Lung (tissue), 12 donors: ENCODE data around the gene MEAK7. TPM values are rescaled to one million over a fixed set of nuclear protein-coding genes. Genes with fewer than 3 reads are reported as not detected.

Experiments
- ATAC-seq: fragments of 200-7000 bp; cut with Tn5 transposase; one replicate; pipeline ENCODE4 v1.9.1; 2020; ENCODE audit warnings: moderate number of reproducible peaks; ENCODE audit not compliant: insufficient read depth, low FRiP score
- DNase-seq, 3 donors: peaks; one replicate each; pipeline ENCODE4 v3.0.0-alpha.2; 2013 to 2017
- H3K27ac ChIP-seq, 2 donors: one replicate each; pipeline ENCODE4 v1.5.1; 2013; ENCODE audit warnings: mild to moderate bottlenecking in 2 of 2, moderate library complexity in 2 of 2, control low read depth in 1 of 2, inconsistent platforms in 1 of 2, low read depth in 1 of 2, low read length in 1 of 2
- H3K27me3 ChIP-seq, 3 donors: one replicate each; pipeline ENCODE4 v1.5.1; 2013; ENCODE audit warnings: low read length in 2 of 3; ENCODE audit not compliant: control insufficient read depth in 3 of 3, insufficient read depth in 3 of 3
- H3K36me3 ChIP-seq, 4 donors: one replicate each; pipeline ENCODE4 v1.5.1; 2013; ENCODE audit warnings: low read length in 4 of 4, mild to moderate bottlenecking in 1 of 4, moderate library complexity in 1 of 4; ENCODE audit not compliant: control insufficient read depth in 4 of 4, insufficient read depth in 4 of 4
- H3K4me1 ChIP-seq, 5 donors: one replicate each; pipeline ENCODE4 v1.5.1; 2013; ENCODE audit warnings: low read length in 5 of 5, mild to moderate bottlenecking in 2 of 5, moderate library complexity in 1 of 5; ENCODE audit not compliant: control insufficient read depth in 5 of 5, insufficient read depth in 5 of 5
- H3K4me3 ChIP-seq: one replicate; pipeline ENCODE4 v1.5.1; 2013; ENCODE audit warnings: mild to moderate bottlenecking, control low read depth, moderate library complexity
- H3K9ac ChIP-seq, 2 donors: one replicate each; pipeline ENCODE4 v1.5.1; 2013; ENCODE audit warnings: low read length in 2 of 2, control low read depth in 1 of 2; ENCODE audit not compliant: insufficient read depth in 1 of 2
- H3K9me3 ChIP-seq, 4 donors: one replicate each; pipeline ENCODE4 v1.5.1; 2013; ENCODE audit warnings: low read length in 3 of 4, mild to moderate bottlenecking in 1 of 4, moderate library complexity in 1 of 4; ENCODE audit not compliant: control insufficient read depth in 4 of 4, insufficient read depth in 3 of 4
- CTCF ChIP-seq: IDR thresholded peaks from 2 replicates; pipeline ENCODE4 v1.5.1; 2012; ENCODE audit warnings: mild to moderate bottlenecking; ENCODE audit errors: control extremely low read depth, extremely low read depth
- WGBS, 2 donors: extraction: QIAGEN DNeasy Blood & Tissue Kit; methylation state at CpG; one replicate each; pipeline ENCODE4 v1.1.7; 2013; 5-methylcytosine and 5-hydroxymethylcytosine counted together
- polyA plus RNA-seq, 2 donors: library from polyadenylated mRNA; stranded (reverse); fragments of 200-250 nt; gene quantifications; one replicate each; pipeline ENCODE4 v1.2.1, GENCODE V29; 2013
- total RNA-seq, 2 donors: library from RNA; depleted of rRNA in 1 of 2; stranded (reverse); fragments of >200 nt in 1 of 2; gene quantifications; one replicate each; pipeline ENCODE4 v1.2.1, GENCODE V29; 2014 to 2021
- donor health status: control.
- donor health status: control.
- donor health status: Bipolar disorder and iron deficiency.
- donor health status: healthy.
- donor health status: DM: yes; HTN: yes; CAD: no.

Gene MEAK7
- total and polyA plus RNA-seq, 4 donors: 4.8 to 16.9 (median 11.2) TPM

- no peak for DNase-seq
- no peaks in the 10 kb centered on the region for H3K27me3 ChIP-seq
- no peak for TF ChIP-seq CTCF
- H3K27ac ChIP-seq: no peak overlapping the region
- WGBS, 2 donors: 93 to 94% methylated on average over 26 of the region's 26 CpGs
- peaks cover 0 to 23% (median 0%) of the 10 kb centered on the region in 5 donors for H3K4me1 ChIP-seq
- no peak overlapping the region for H3K4me3 ChIP-seq
- H3K9ac ChIP-seq: no peak overlapping the region
- peaks cover under 1 to 14% (median 10%) of the 10 kb centered on the region in 4 donors for H3K36me3 ChIP-seq
- no peak for ATAC-seq
- no peaks in the 10 kb centered on the region for H3K9me3 ChIP-seq
Observed at GRCh38 chr16:84481051-84481735, 23.3 kb downstream of the MEAK7 start.

GRCh38 chr16:84479716-84480450, 24.6 kb downstream of the MEAK7 start:
- ATAC-seq (no peak), DNase-seq (no peak)
- H3K36me3 ChIP-seq: peaks cover 0 to 12% (median 8%) of the 10 kb centered on the region in 4 donors
- no peak overlapping the region for H3K9ac ChIP-seq
- no peak overlapping the region for H3K27ac ChIP-seq
- no peaks in the 10 kb centered on the region for H3K9me3 ChIP-seq
- no peaks in the 10 kb centered on the region for H3K27me3 ChIP-seq
- peaks cover 0 to 26% (median 3%) of the 10 kb centered on the region in 5 donors for H3K4me1 ChIP-seq
- no peak for TF ChIP-seq CTCF
- H3K4me3 ChIP-seq: no peak overlapping the region
- 96 to 97% methylated on average over 16 of the region's 16 CpGs for WGBS, 2 donors

- no peak for TF ChIP-seq CTCF
- Histone ChIP-seq H3K27ac (no peak overlapping the region), H3K36me3 (peaks cover 0 to 12% (median 8%) of the 10 kb centered on the region in 4 donors), H3K4me1 (peaks cover 0 to 26% (median 3%) of the 10 kb centered on the region in 5 donors), H3K9ac (no peak overlapping the region), H3K9me3 (no peaks in the 10 kb centered on the region), H3K4me3 (no peak overlapping the region), H3K27me3 (no peaks in the 10 kb centered on the region)
- DNase-seq: no peak
- 90 to 94% methylated on average over 13 of the region's 13 CpGs for WGBS, 2 donors
- no peak for ATAC-seq
Observed at GRCh38 chr16:84478172-84478947, 26.1 kb downstream of the MEAK7 start.
